ENCODE results near the gene CCDC192. TPM values are rescaled to one million over a fixed set of nuclear protein-coding genes. Genes with fewer than 3 reads are reported as not detected.

Gene CCDC192
- total and polyA plus RNA-seq, 2 donors (not counting 3 experiments of a cell fraction or from before 2014, with no cell fraction given) = not detected

DNA sequence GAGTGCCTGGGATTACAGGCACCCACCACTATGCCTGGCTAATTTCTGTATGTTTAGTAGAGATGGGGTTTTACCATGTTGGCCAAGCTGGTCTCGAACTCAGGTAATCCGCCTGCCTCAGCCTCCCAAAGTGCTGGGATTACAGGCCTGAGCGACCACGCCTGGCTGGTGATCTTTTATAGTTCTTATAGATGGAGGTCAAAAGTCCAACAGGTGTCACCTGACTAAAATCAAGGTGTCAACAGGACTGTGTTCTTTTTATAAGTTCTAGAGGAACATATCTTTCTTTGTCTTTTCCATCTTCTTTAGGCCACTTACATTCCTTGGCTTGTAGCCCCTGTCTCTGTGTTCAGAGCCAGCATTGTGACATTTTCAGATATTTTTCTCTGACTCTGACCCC, 224.9 kb downstream of the CCDC192 start:
- no peak for FAIRE-seq
- H3K79me2 ChIP-seq (ENCODE audit: control insufficient read depth, insufficient read depth, low read length) = no peaks in the 10 kb centered on the region
- H4K20me1 ChIP-seq (replicated peaks; ENCODE audit: control insufficient read depth, extremely low read depth, insufficient read depth, low read length) = no peaks in the 10 kb centered on the region
- no peak for DNase-seq (ENCODE audit: low read depth, low spot score)
- BruUV-seq (replicated peaks) = no TSS peak
- H3K4me2 ChIP-seq (ENCODE audit: insufficient read depth, low read length) = no peak overlapping the region
- H3K4me1 ChIP-seq (ENCODE audit: control insufficient read depth, extremely low read depth, insufficient read depth, low read length) = peaks cover 11% of the 10 kb centered on the region
- no peaks in the 10 kb centered on the region for H3K36me3 ChIP-seq (ENCODE audit: control insufficient read depth in 2 of 2, extremely low read depth in 1 of 2, insufficient read depth in 2 of 2, low read length in 2 of 2)
- H2AFZ ChIP-seq (ENCODE audit: low read depth, low read length) = no peak overlapping the region
- POLR2A ChIA-PET = no interaction called here
- no peak overlapping the region for H3K4me3 ChIP-seq (replicated peaks in 1 of 3; ENCODE audit: insufficient read depth in 1 of 3, low read depth in 1 of 3, low read length in 3 of 3)
- H3K9me1 ChIP-seq (replicated peaks; ENCODE audit: control insufficient read depth, extremely low read depth, insufficient read depth, low read length) = no peaks in the 10 kb centered on the region
- intact Hi-C loops (cut with micrococcal nuclease) (loop anchor here (5.0 kb wide), 1 partner anchor 939 kb away; no protein-coding TSS in a partner anchor), dilution Hi-C loops (cut with MboI; ENCODE audit: extremely low pct_ligation_motif_present, low sequenced_read_pairs) (no loop called here)
- H3K27ac ChIP-seq (ENCODE audit: insufficient read depth, low read depth, low read length) = no peak overlapping the region
- no peak overlapping the region for H3K9ac ChIP-seq (replicated peaks; ENCODE audit: extremely low read depth, insufficient read depth, low read length)
- no peaks in the 10 kb centered on the region for H3K27me3 ChIP-seq (ENCODE audit: control insufficient read depth in 2 of 2, insufficient read depth in 2 of 2, low read length in 2 of 2)
- H3K9me3 ChIP-seq (replicated peaks; ENCODE audit: control insufficient read depth, insufficient read depth, low read length) = no peaks in the 10 kb centered on the region
- CTCF ChIA-PET = interaction anchor here (0.7 to 1.0 kb wide), 2 partner anchors 12 to 50 kb away, joined by 3 read pairs; no protein-coding TSS in a partner anchor
- TF ChIP-seq POLR2AphosphoS5 (IDR thresholded peaks at IDR 0.05; ENCODE audit: insufficient read depth, low read depth, low read length) = no peak
- no peak for TF ChIP-seq GATA2 (IDR thresholded peaks at IDR 0.05; ENCODE audit: insufficient read depth, insufficient read length, low read depth, low read length)
- TF ChIP-seq POLR2A (IDR thresholded peaks at IDR 0.05; ENCODE audit: low read depth, low read length) = no peak
- no peak for TF ChIP-seq FOS (IDR thresholded peaks at IDR 0.05; ENCODE audit: borderline replicate concordance, insufficient read depth, low read length)

DNA sequence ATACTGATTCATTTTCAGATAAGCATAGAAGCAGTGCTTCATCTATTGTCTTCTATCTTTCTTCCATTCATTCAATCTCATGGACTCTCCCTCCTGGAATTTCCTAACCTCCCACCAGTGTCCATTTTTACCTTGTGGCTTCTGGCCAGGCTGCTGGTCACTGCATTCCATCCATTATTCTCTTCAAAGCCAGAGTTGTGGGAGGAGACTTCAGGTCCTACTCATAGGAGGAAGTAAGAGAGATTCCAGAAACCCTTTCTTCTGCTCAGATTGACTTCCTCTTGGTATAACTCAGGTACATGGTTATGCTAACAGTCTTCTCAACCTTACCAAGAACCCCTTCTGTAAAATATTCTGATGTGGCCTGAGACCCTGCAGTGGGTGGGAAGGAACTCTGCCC, 227.1 kb downstream of the CCDC192 start:
- TF ChIP-seq EZH2 (IDR thresholded peaks at IDR 0.05; ENCODE audit: borderline replicate concordance, low read depth, low read length, severe bottlenecking) = no peak
- peak; percentile 24 for TF ChIP-seq GATA2 (IDR thresholded peaks at IDR 0.05; ENCODE audit: insufficient read depth, insufficient read length, low read depth, low read length)
- no peak overlapping the region for H3K9ac ChIP-seq (replicated peaks; ENCODE audit: extremely low read depth, insufficient read depth, low read length)
- H3K4me2 ChIP-seq (ENCODE audit: insufficient read depth, low read length) = no peak overlapping the region
- no peaks in the 10 kb centered on the region for H4K20me1 ChIP-seq (replicated peaks; ENCODE audit: control insufficient read depth, extremely low read depth, insufficient read depth, low read length)
- no peaks in the 10 kb centered on the region for H3K9me1 ChIP-seq (replicated peaks; ENCODE audit: control insufficient read depth, extremely low read depth, insufficient read depth, low read length)
- no peaks in the 10 kb centered on the region for H3K36me3 ChIP-seq (ENCODE audit: control insufficient read depth in 2 of 2, extremely low read depth in 1 of 2, insufficient read depth in 2 of 2, low read length in 2 of 2)
- BruUV-seq (replicated peaks) = no TSS peak
- dilution Hi-C loops (cut with MboI; ENCODE audit: extremely low pct_ligation_motif_present, low sequenced_read_pairs) = no loop called here
- peak; percentile 29 for DNase-seq (ENCODE audit: low read depth, low spot score)
- peaks cover 8% of the 10 kb centered on the region for H3K4me1 ChIP-seq (ENCODE audit: control insufficient read depth, extremely low read depth, insufficient read depth, low read length)
- no peaks in the 10 kb centered on the region for H3K79me2 ChIP-seq (ENCODE audit: control insufficient read depth, insufficient read depth, low read length)
- intact Hi-C loops (cut with micrococcal nuclease) = no loop called here
- H3K27ac ChIP-seq (ENCODE audit: insufficient read depth, low read depth, low read length) = no peak overlapping the region
- no peak overlapping the region for H3K4me3 ChIP-seq (replicated peaks in 1 of 3; ENCODE audit: insufficient read depth in 1 of 3, low read depth in 1 of 3, low read length in 3 of 3)
- H3K9me3 ChIP-seq (replicated peaks; ENCODE audit: control insufficient read depth, insufficient read depth, low read length) = no peaks in the 10 kb centered on the region
- POLR2A ChIA-PET = no interaction called here
- FAIRE-seq = peak; percentile 66
- H2AFZ ChIP-seq (ENCODE audit: low read depth, low read length) = no peak overlapping the region
- H3K27me3 ChIP-seq (ENCODE audit: control insufficient read depth in 2 of 2, insufficient read depth in 2 of 2, low read length in 2 of 2) = no peaks in the 10 kb centered on the region
- CTCF ChIA-PET = interaction anchor here (0.6 to 1.4 kb wide), 4 partner anchors 14 to 32 kb away, joined by 3 read pairs; no protein-coding TSS in a partner anchor

All from endothelial cell of umbilical vein (primary cell).